Stimulated activated CD4-positive, alpha-beta T cell treated with anti-CD3 and anti-CD28 coated beads, TNF-alpha, amount 100 ng/mL, for 48 hours (primary cell): Measurements from ENCODE around the gene SLC25A43.
"Not testable (repeated sequence)": the region's sequence is repeated elsewhere in the genome, so short reads cannot be mapped to it uniquely, and the experiment has no call there.

ENCODE experiments used
- DNase-seq, 3 donors: peaks; one replicate each; pipeline ENCODE4 v3.0.0-alpha.2; 2020; ENCODE audit warnings: low read depth in 3 of 3

Gene SLC25A43

DNA sequence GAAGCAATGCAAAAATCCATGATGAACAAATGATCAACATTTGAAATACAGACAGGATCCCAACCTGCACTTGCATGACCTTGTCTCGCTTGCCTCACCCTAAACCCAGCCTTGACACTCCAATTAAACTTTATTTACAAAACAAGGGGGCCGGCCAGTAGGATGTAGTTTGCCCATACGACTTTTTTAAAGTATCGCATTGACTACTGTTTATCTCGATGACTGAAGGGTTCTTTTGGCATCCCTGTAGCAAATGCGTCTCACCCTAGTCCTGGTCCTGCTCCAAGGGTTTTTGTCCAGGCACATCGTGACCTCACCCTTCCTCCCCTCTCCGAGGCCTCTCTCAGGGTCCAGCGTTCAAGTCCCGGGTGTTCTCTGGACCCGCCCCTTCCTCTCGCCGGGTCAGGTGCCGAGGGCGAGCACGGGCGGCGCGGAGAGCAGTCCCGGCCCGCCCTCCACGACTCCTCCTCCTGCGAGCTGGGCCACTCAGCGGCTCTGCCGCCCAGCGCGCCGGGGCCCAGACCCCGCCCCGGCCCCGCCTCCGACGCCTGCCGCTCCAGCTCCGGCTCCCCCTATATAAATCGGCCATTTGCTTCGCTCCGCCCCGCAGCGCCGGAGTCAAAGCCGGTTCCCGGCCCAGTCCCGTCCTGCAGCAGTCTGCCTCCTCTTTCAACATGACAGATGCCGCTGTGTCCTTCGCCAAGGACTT lies 68.9 kb downstream of the SLC25A43 start, which contains the start of gene SLC25A5:
SLC25A5 (plus strand) TSS at position 603 of the 709 bp plus-strand sequence; CDS start at position 675, 72 bp downstream.
- DNase-seq, result peak; percentile 55 to 75 (median 69)

DNA sequence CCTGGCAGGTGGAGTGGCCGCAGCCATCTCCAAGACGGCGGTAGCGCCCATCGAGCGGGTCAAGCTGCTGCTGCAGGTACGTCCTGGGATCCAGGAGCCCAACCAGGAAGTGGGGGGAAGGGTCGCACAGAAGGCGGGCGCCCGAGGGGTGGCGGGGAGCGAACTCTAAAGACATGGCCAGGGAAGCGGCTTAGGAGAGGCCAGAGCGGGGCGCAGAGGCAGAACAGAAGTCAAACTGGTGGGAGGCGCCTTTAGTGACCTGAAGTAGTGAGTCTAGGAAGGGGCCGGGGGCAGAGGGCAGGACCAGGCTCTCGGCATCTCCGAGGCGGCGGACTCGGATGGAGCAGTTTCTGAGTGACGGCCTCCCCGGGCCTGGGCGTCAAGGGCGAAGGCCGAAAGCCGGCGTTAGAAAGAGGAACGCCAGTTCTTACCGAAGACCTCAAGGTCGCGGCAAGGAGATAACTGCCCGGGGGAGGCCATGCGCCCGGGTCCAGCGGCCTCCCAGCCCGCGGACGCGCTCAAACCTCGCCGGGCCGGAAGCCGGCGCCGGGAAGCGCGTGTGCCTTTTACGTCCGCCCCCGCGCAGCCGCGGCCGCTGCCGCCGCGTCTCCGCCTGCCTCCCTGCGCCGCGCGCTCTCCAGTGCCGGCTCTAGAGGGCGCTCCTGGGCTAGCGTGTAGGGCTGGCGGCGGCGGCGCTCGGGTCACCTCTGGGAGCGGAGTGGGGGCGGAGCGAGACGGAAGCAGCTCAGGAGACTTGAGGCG lies 69.6 kb downstream of the SLC25A43 start:
- peak; percentile 78 to 79 (median 79) for DNase-seq

DNA sequence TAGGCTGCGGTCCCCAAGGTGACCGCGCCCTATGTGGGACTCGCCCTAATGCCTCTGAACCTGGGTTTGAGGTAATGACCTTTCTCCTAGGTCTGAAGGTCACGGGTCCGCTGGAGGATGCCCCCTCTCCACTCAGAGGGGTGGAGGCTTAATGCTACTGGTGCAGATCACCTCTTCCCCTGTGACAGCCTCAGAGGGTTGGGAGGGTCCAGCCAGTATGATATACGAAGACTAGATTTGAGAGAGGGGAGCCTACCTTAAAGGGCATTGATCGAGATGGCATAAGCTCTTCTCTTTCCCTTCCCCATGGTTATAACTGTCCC lies 70.1 kb downstream of the SLC25A43 start:
- DNase-seq, result no peak

DNA sequence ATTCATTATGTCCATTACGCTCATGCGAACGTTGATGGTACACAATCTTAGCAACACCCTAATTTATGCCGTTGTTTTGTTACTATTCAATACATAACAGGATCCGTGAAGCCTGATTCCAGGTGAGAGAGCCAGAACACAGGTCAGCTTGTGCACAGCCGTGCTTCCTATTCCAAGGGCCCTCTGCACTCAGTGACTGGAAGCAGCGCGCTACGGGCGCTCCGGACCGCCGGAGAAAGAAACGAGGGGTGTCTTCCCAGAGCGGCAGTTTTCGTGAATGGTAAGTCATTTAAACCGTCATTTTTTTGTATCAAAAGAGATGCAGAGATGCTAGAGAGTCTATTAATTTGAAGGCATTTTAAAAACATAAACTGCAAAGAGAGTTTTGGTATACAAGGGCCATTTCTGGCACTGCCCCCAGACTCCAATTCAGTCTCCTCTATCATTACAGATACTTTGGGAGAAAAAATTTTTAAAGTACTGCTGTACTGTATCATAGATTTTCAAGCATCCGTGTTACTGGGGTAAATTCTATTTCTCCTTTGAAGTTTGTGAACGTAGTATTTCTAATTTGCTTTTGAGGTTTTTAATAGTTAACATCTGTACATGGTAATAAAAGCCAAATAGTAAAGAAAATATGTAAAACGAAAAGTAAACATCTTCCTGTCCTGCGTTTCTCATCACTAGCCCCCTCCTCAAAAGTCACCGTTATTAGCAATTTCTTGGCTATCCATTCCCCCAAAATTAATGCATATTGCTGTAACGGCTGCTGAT lies 75.7 kb downstream of the SLC25A43 start:
- no peak for DNase-seq

DNA sequence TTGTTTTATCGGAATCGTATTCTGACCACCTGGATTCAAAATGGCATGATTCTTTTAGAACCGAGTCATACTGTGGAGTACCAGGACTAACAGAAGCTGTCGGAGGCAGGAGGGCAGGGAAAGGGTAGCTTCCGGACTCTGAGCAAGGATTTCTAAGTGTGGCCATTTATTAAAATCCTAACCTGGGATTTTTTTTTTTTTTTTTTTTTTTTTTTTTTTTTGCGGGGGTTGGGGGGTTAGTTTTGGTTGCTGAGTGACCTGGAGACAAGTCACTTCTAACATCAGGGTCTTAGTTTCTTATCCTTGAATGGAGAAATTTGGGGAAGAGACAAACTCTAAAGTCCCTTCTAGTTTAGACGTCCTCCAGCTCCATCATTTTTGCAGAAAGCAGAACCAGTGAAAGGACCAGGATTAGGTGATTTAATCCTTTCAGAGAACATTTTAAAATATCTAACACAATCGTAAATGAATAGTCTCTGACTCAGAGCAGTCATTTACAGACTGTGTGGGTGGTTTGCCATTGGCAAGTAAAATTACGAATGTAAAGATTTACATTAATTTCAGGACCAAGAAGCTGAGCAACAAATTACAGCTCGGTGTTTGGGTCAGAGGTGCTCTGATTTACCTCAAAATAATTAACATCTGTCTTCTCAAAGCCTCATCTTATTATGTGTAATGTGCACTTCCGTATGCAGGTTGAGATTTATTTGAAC lies 76.4 kb downstream of the SLC25A43 start:
- no peak for DNase-seq

DNA sequence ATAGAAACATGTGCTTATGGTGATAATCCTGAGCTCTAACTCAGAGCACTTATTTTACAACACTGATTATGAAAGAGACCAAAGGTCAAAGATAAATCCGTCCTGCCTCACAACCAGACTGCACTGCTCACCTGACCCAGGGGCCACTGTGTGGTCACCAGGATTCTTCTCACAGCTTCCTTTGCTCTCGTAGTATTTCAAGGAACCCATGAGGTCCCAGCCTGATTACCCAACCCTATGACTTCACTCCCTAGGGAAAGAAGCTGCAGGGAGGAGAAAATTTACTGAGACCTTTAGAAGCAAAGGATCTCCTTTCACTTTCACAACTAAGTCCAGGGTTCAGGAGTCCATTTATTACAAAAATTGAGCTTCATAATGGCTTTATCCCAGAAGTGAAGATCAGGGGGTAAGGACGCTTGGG lies 78.7 kb downstream of the SLC25A43 start:
- no peak for DNase-seq

DNA sequence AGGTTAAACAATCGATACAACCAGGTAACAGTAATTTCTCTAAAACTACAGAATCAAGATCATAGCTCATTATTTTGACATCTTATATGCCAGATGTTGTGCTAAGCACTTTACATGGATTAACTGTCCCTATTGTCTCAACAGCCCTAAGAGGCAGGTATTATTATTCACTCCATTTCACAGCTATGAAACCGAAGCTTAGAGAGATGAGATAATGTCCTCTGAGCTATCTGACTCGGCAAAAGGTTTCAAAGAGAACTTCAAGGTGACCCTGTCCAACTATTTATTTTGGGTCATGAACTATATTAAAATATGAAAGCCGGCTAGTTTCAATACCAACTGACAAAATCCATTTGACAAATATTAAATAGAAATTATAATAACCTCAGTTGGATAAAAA lies 79.4 kb downstream of the SLC25A43 start:
- no peak for DNase-seq

DNA sequence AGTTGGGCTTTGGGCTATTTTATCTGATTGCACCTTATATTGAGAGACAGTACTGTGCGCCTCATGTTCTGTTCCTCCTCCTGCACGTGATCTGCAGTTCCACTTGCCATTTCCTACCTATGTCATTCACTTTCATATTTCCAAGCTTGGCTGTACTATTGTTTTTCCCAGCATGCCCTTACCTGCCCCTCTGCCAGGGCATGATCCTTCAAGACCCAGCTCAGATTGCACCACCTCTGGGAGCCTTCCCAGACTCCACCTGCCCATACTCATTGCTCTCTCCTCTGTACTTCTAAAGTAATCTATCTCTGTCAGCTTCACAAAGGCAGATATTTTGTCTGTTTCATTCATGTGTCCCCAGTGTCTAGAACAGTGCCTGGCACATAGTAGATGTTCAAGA lies 80.7 kb downstream of the SLC25A43 start:
- DNase-seq, result no peak

DNA sequence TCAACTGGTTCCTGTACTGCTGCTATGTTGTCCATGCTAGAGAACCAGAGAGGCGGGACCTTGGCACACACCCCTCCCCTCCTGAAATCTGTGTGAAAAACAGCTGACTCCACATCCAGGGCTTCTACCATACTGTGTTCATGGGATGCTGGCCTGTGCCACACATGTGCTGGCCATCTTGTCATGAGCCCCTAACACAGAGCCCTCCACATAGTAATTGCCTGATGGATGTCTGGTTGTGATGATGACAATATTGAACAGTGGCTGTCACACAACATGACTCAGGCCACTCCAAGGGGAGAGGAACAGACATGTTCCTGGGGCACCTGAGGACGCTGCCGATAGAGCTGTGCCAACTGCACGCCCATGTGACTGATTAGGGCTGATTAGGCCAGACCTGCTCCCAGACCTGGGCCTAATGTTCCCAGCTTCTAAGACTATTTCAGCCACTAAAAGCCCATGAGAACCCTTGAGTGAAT lies 82.2 kb downstream of the SLC25A43 start:
- no peak for DNase-seq

DNA sequence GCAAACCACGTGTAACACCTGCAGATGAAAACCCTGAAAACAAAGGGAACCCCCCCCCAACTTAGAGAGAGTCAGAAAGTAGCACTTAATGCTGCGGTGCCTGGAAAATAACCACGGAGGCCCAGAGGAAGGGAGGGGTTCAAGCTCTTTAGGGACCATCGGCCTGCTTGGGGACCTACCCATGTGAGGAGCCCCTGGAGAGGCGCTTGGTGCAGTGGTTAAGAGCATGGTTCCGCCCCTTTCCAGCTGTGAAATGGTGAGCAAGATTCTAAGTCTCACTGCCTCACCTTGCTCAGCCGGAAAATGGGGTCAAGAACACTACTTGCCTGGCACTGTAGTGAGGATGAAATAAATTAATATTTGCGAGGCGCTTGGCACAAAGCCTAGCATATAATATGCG lies 82.9 kb downstream of the SLC25A43 start:
- no peak for DNase-seq

DNA sequence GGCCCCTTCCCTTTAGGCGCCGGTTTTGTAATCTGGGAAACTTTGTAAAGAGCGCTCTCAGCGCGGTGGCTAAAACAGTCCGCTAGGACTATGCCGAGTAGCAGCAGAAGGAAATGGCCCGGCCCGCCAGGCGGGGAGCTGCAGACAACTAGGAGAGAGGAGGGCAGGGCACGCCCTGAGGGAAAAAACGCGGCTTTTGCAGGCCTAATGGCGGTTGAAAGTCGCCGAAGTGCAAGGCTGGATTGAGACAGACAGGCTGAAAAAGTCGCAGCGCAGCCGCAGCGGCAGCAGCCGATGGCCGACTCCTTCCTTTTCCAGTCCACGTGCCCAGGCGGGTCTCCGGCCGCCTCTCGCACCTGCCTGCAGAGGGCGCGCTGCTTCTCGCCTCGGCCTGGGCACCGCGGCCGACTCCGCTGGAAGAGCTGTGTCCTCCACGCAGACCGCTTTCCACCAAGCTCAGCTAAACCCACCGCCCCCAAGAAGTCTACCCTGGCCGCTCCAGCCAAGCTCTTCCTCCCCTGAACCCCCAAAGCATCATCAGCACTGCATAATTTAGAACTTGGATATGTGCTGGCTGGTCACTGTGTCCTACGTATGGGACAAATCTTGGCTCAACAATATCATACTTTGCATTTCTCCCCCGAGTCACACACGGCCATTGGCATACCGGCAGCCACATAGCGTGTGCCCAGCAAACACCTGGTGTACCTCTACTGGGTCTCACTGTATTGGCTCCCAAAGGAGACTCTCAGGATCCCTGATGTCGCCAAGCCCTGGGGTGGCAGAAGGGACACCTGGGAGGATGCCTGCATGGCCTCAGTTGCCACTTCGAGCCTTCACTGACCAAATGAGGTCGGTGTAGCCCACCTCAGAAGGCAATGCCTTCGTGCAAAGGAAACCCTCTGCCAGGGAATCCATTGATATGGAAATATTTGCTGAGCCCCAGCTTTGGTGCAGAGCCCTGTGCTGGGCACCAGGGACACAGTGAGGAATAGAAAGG lies 83.6 kb downstream of the SLC25A43 start:
- DNase-seq, result peak; percentile 36 to 56 (median 47)

DNA sequence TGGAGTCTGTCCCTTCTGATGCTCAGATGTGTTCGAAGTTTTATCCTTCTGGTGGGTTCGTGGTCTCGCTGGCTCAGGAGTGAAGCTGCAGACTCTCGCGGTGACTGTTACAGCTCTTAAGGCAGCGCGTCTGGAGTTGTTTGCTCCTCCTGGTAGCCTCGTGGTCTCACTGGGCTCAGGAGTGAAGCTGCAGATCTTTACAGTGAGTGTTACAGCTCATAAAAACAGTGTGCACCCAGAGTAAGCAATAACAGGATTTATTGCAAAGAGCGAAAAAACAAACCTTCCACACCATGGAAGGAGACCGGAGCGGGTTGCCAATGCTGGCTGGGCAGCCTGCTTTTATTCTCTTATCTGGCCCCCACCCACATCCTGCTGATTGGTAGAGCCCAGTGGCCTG lies 87.6 kb downstream of the SLC25A43 start:
- DNase-seq, result no peak

DNA sequence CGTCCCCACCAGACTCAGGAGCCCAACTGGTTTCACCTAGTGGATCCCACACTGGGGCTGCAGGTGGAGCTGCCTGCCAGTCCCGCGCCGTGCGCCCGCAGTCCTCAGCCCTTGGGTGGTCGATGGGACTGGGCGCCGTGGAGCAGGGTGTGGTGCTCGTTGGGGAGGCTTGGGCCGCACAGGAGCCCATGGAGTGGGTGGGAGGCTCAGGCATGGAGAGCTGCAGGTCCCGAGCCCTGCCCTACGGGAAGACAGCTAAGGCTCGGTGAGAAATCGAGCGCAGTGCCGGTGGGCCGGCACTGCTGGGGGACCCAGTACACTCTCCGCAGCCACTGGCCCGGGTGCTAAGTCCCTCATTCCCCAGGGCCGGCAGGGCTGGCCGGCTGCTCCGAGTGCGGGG lies 88.6 kb downstream of the SLC25A43 start:
- not testable (repeated sequence) for DNase-seq

DNA sequence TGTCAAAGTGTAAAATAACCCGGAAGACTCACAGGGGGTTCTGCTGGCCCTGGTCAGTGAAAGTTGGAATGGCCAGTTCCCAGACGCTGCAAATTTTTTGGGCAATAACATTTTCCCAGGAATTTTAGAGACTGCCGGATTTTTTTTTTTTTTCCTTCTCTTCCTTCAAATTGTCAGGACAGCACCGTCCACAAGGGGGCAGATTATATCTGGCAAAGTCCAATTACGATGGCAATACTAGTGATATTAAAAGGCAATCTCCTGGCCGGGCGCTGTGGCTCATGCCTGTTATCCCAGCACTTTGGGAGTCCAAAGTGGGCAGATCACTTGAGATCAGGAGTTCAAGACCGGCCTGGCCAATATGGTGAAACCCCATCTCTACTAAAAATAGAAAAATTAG lies 89.6 kb downstream of the SLC25A43 start:
- DNase-seq, result no peak

DNA sequence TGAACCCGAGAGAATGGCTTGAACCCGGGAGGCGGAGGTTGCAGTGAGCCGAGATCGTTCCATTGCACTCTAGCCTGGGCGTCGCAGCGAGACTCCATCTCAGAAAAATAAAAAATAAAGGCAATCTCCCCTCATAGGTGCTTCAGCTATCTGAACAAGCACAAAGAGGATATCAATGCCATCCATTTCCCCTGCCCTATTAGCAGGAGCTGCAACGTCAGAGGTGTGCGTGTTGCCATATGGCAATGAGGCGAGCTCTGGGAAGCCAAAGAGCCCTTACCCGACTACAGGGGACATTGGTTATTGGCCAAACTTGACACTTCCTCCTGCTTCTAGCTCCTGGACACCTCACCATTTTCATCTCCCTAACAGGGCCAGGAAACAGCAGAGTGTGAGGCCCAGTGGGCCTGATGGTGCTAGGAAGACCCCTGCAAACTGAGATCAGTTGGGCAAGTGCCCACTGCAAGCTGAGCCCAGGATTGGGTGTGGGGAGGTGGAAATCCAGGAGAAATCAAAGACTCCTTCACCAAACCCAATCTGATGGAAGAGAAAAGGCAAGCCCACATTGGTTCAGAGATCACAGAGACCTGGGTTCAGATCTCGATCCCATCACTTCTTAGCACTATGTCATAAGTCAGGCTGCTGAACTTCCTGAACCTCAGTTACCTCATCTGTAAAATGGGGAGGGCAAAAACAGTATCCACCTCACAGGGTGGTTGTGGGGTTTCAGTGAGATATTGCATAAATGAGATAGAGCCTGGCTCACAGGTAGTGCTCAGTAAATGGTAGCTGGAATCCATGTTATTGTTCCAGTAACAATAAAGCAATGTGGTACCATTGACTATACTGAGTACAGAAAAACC lies 90.3 kb downstream of the SLC25A43 start:
- DNase-seq, result no peak

DNA sequence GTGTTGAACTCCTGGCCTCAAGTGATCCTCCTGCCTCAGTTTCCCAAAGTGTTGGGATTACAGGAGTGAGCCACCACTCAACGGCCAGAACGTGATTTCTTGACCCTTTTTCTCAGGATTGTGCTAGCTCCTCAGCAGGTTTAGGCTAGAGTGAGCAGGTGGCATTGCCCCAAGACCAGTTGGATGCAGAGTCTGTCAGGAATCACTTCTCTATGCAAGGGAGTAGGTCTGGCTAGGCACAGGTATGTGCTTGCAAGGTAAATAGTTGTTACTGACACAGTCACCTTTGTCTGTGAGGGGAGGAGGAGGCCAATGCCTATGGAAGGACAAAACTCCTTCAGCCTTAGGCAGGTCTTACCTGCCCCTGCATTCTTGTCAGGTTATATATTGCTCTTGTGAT lies 93.3 kb downstream of the SLC25A43 start:
- no peak for DNase-seq

DNA sequence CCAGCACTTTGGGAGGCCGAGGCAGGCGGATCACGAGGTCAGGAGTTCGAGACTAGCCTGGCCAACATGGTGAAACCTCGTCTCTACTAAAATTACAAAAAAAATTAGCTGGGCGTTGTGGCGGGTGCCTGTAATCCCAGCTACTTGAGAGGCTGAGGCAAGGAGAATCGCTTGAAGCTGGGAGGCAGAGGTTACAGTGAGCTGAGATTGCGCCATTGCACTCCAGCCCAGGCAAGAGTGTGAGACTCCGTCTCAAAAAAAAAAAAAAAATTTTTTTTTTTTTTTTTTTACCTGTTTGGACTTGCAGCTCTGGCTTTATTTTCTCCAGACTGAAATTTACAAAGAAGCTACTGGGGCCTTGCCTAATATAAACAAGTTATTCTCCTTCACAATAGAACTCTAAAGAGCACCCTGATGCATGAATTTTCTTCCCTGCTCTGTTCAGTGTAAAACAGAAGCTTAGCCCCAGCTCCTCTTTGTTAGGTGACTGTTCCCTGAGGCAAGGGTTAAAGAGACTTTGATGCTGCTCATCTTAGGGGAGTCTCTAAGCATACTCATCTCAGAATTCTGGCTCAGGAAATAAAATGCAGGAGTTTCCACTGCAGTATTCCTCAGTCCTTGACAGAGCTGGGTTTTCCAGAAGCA lies 94.8 kb downstream of the SLC25A43 start:
- DNase-seq, result not testable (repeated sequence)

DNA sequence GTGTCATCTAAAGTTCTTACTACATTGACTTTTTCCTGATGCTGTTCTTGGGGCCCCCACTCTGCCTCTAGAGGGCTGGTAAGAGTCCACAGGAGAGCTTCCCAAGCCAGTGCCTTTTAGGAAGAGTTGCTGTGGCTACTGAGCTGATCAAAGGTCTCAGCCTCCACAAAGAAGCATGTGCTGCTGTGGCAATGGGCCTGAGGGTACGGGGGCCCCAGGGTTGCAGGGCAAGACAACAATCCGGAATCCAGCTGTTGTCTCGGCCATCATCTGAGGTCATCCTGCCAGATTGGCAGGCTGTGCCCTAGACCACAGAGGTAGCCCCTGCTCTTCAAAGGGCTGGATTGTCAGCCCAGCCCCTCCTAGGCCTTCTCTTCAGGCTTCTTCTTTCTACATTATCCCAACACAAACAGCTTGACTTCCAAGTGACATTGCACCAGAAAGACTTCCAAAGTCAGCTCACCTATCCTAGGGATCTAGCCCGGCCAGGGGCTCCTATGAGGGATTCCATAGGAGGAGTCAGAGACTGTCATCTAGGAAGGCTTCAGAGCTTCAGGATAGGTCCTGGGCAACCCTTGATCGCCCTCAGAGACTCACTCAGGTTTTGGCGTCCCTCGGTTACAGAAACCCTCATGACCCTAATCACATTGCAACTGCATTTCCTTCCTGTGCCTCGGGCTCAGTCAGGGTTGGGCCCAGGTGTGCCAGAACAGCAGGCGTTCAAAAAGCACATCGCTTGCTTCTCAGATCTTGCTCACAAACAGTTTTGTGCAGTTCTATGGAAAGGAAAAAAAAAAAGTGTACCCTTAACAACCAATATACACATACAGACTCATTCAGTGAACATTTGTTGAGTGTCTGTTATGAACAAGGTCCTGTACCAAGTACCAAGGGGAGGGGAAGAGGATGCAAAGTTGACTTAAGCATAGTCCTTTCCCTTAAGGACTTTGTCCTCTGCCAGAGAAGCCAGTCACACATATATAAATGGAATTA lies 96.9 kb downstream of the SLC25A43 start:
- DNase-seq, result no peak
